HG03469 (cell line): ENCODE results near the gene ANKRD24.
"Not testable (repeated sequence)": the region's sequence is repeated elsewhere in the genome, so short reads cannot be mapped to it uniquely, and the experiment has no call there.

Experiments used
- ATAC-seq: cut with Tn5 transposase; IDR thresholded peaks from one replicate; pipeline ENCODE4 v1.9.1; 2021; ENCODE audit warnings: mild to moderate bottlenecking, moderate library complexity, moderate number of reproducible peaks; ENCODE audit not compliant: unreplicated experiment

The ANKRD24 gene

DNA sequence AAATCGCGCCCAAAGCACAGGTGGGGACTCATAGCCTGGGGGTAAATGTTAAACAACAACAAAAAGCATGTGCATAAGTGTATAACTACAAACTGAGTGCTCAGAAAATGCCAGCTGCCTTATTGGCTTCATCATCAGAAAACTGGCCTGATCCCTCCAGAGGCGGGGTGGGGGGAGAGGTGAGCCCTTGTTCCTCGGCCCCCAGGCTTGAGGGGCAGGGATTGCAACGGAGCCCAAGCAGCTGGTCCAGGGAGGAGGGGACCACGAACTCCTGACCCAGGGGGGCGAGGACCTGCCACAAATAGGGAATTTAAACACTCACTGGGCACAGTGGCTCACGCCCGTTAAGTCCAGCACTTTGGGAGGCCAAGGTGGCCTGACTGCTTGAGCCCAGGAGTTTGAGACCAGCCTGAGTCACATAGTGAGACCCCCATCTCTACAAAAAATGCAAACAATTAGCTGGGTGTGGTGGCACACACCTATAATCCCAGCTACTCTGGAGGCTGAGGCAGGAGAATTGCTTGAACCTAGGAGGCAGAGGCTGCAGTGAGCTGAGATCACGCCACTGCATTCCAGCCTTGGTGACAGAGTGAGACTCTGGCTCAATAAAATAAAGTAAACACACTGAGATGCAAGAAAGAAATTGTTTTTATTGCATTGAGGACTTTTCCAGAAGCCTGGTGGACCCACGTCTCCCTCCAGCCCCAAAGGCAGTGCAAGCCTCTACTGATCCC is 8.8 kb upstream of the ANKRD24 start:
- no peak for ATAC-seq

DNA sequence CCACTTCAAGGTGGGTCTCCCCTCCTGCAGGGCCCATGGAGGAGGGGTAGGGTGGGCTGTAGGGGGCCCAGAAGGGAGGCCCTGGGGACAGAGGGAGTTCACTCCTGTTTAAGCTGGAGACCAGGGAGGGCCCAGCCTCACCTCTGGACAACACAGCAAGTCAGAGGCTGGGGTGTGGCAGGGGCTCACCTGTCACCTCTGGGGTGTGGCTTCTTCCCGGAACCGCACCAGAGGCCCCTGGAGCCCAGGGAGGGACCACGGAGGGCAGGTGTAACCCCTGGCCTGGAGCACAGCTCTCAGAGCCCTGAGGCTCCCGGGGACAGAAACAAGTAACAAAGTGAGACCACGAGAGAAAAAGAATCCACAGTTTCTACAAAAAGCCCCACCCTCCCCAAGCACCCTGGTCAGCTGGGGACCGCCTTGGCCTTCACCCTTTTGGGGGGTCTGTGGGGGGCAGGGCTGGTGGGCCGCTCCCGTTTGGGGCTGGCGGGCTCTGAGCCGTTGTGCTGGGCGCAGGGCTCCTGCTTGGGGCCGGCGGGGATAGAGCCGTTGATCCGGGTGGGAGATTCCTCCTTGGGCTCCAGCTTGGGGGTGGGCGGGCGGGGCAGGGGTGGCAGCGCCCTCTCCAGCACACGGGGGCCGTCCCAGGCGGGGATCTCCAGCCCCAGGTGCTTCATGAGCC is 8.1 kb upstream of the ANKRD24 start:
- ATAC-seq = no peak

GRCh38 chr19:4174895-4175668 is 7.4 kb upstream of the ANKRD24 start:
- ATAC-seq = no peak

GRCh38 chr19:4175669-4175931 is 6.9 kb upstream of the ANKRD24 start:
- no peak for ATAC-seq

- ATAC-seq = no peak
Measured at GRCh38 chr19:4177146-4177545, 5.3 kb upstream of the ANKRD24 start.

DNA sequence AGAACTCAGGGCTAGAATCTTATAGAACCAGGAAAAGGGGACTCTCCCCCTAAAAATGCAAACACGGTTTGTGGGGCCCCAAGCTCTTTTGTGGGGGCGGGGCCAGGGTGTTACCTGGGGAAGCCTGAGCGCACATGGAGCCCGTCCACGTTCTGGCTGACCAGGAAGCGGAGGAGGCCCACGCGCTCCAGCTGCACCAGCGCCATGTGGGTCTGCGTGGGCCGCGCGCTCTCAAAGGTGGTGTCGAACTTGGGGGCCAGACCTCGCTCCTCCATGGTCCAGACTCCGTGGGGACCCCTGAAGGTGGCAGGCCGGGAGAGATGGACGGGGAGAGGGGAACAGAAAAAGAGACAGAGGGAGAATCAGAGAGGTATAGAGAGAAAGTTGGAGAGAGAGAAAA is 3.5 kb upstream of the ANKRD24 start:
- no peak for ATAC-seq

DNA sequence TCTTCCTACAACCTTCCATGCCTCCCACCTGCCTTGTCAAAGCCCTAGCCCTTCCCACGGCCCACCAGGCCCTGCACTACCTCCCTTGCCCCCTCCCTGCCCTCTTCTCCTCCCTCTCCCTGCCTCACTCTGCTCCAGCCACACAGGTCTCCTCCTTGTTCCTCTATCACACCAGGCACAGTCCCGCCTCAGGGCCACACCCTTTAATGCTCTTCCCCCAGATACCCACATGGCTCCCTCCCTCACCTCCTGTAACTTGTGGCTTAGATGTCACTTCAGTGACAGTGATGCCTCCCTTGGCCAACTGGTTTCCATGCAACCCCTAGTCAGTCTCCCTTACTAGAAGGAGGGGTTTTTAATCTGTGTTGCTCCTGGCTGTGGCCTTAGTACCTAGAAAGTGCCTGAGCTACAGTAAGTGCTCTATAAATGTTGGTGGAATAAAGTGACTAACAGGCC is 1.4 kb upstream of the ANKRD24 start:
- ATAC-seq = no peak

DNA sequence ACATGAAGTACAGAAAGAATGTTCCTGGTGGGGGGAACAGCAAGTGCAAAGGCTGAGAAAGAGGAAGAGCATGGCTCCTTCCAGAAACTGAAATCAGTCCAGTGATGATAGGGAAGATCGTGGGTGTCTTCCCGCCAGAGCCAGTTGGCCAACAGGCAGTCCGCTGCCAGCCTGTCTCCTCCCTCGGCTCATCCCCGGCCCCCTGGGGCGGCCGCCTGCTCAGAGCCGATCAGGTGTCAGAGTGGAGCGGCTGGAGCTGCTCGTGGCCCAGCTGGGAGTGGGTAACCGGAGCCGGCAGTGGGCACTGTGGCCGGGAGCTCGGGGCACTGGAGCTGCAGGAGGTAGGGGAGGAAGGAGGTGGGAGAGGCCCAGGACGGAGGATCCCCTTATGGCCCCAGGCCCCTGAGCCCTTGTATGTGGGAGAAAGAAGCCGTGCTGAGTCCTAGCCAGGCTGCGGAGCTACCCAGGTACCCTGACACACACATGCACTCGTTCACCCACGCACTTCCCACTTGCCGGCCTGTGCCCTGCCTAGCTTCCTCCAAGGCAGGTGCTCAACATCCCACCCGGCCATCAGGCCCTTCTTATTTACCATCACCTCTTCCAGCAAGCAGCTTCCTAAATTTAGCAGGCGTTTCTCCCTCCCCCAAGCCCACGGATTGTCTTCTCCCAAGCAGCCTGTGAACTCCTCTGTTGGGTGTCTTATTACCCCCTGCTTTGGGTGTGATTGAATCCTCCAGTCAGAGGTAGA is 1.7 kb downstream of the ANKRD24 start:
- ATAC-seq = no peak

GRCh38 chr19:4184718-4185352 is 2.3 kb downstream of the ANKRD24 start:
- ATAC-seq = no peak

- no peak for ATAC-seq
Measured at GRCh38 chr19:4185413-4186086, 3.1 kb downstream of the ANKRD24 start.

DNA sequence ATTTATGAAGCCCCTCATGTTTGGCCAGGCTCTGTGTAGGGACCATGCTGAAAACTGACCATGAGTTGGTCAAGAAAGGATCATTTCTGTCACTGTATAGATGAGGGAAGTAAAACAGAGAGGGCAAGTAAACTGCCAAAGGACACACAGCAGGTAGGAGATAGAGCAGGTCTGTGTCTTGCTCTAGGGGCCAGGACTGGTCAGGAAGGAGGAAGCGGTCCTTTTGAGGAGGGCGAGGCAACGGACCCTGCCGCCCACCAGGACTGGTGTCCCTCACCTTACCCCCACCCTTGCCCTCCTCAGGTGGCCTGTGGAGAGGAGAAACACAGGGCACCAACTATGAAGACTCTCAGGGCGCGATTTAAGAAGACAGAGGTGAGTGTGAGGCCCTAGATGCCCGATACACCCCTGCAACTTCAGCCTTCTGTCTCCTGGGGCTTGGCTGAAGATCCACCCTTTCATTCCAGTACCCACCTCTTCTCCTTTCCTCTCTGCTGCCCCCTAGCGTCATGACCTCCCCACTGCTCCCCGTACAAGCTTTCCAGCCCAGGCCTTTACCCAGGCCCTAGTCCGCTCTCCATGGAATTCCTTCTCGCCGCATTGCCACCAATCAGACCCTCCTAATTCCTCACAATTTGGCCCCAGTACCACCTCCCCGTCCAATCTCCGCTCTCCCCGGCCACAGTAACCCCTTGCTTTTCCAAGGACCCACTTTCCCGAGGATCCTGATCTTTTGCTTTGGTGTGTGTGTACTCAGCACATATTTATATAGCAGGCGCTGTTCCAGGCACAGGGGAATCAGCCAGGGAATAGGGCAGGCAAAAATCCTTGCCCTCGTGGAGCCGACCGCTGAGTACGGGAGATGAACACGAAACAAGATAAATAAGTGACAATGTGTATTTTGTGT is 3.9 kb downstream of the ANKRD24 start:
- no peak for ATAC-seq

GRCh38 chr19:4187313-4188122 is 5.0 kb downstream of the ANKRD24 start:
- no peak for ATAC-seq

DNA sequence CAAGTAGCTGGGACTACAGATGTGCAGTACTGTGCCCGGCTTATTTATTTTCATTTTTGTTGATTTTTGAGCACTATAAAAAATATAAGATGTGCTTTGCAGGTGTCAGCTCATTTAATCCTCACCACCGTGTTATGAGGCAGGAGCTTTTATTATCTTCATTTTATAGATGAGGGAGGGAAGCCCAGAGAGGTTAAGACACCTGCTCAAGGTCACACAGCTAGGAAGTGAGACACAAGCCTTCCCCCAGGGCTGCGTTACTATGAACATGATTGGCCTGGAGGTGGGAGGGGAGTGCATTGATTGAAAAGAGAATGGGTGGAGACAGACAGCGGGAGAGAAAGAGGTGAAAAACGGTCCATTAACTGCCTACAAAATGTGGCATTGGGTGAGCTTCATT is 7.2 kb downstream of the ANKRD24 start:
- ATAC-seq = no peak

DNA sequence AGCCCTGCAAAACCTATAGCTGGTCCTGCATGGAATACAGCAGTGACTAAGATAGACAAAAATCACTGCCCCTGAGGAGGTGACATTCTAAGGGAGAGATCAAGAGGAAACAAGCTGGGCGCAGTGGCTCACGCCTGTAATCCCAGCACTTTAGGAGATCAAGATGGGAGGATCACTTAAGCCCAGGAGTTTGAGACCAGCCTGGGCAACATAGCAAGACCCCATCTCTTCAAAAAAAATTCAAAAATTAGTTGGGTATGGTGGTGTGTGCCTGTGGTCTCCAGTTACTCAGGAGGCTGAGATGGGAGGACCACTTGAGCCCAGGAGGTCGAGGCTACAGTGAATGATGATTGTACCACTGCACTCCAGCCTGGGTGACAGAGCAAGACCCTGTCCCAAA is 10.0 kb downstream of the ANKRD24 start:
- not testable (repeated sequence) for ATAC-seq

- no peak for ATAC-seq
Measured at GRCh38 chr19:4194353-4194752, 11.9 kb downstream of the ANKRD24 start.

DNA sequence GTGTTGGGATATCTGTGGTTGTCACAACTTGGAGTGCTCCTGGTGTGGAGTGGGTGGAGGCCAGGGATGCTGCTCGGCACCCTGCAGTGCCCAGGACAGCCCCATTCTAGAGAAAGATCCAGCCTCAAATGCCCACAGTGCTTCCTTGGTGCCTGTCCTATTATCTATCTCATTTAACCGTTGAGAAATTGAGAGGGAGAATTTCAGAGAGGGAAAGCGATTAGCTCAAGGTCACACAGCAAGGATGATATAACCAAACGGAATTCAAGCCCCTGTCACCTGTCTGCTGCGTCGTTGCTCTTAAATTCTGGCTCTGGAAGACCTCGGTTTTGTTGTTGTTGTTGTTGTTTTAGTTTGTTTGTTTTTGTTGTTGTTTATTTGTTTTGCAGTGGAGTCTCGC is 13.5 kb downstream of the ANKRD24 start:
- ATAC-seq = no peak

DNA sequence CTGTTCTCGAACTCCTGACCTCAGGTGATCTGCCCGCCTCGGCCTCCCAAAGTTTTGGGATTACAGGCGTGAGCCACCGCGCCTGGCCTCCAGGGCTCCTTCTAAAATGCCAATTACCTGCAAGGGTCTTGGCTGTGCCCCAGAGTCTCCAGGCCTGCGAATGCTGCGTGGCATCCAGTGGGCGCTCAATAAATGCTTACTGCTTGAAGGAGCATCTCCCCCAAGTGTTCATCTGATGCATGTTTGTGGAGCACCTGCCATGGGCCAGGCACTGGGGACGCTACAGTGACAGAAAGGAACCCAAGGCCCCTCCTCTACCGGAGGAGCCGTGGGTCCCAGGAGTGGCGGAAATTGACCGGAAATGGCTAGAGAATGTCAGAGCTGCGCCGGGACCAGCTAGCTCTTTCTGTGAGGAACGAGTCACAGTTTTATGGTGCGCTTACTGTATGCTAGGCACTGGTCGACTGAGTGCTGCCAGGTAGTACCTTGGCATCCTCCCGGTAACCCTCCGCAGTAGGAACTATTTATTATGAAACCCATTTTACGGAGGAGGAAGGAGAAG is 14.2 kb downstream of the ANKRD24 start:
- no peak for ATAC-seq

DNA sequence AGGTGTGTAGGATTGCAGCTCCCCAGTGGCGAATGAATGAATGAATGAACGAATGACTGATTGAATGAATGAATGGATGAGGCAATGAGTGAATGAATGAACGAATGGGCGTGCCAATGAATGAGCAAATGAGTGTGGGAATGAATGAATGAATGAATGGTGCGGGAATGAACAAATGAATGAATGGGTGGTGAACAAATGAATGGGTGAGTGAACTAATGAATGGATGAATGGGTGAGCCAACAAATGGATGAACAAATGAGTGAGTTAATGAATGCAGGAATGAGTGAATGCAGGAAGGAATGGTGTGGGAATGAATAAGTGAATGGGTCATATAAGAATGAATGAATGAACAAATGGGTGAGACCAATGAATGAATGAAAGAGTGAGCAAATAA is 14.7 kb downstream of the ANKRD24 start:
- ATAC-seq = no peak
